Peyer's patch (tissue), 4 donors: ENCODE results near the gene WDFY4.

ENCODE experiments used
- CTCF ChIP-seq, 6 experiments: fragments of 450-650 bp in 4 of 6; fragments of 200-600 bp in 2 of 6; sonication (generic) in 1 of 6; IDR thresholded peaks; one replicate each; pipeline ENCODE4 v1.5.1; 2017 to 2019; ENCODE audit warnings: antibody characterized with exemption in 6 of 6, mild to moderate bottlenecking in 3 of 6, moderate library complexity in 1 of 6
- POLR2A ChIP-seq, 2 donors: fragments of 450-650 bp; IDR thresholded peaks; one replicate each; pipeline ENCODE4 v1.5.1; 2017; ENCODE audit warnings: antibody characterized with exemption in 2 of 2, mild to moderate bottlenecking in 2 of 2, moderate library complexity in 2 of 2

GRCh38 chr10:49010865-49011264, 326.2 kb downstream of the WDFY4 start:
- TF ChIP-seq CTCF (IDR thresholded peaks at IDR 0.05) (no peak), POLR2A (IDR thresholded peaks at IDR 0.05) (no peak)
